ENCODE data around the gene ORAI2.

The ORAI2 gene

GRCh38 chr7:102424787-102425218 lies 8.6 kb upstream of the ORAI2 start:
- no peaks in the 10 kb centered on the region for H3K9me3 Mint-ChIP-seq
- H3K27me3 Mint-ChIP-seq (ENCODE audit: low read depth) = no peaks in the 10 kb centered on the region
- peak overlapping the region; percentile 100 for H3K27ac Mint-ChIP-seq
- peak overlapping the region; percentile 95 for H3K4me3 Mint-ChIP-seq
- DNase-seq (ENCODE audit: low spot score) = no peak
- H3K4me1 Mint-ChIP-seq (ENCODE audit: low read depth) = peaks cover 61% of the 10 kb centered on the region
- H3K36me3 Mint-ChIP-seq (ENCODE audit: low read depth) = peaks cover 54% of the 10 kb centered on the region

- peaks cover 56% of the 10 kb centered on the region for H3K4me1 Mint-ChIP-seq (ENCODE audit: low read depth)
- no peaks in the 10 kb centered on the region for H3K9me3 Mint-ChIP-seq
- DNase-seq (ENCODE audit: low spot score) = peak; percentile 83
- peak overlapping the region; percentile 95 for H3K4me3 Mint-ChIP-seq
- H3K27ac Mint-ChIP-seq = peak overlapping the region; percentile 100
- H3K36me3 Mint-ChIP-seq (ENCODE audit: low read depth) = peaks cover 46% of the 10 kb centered on the region
- no peaks in the 10 kb centered on the region for H3K27me3 Mint-ChIP-seq (ENCODE audit: low read depth)
Observed at GRCh38 chr7:102425639-102426267, 7.6 kb upstream of the ORAI2 start.

GRCh38 chr7:102426268-102427018 lies 6.9 kb upstream of the ORAI2 start:
- Mint-ChIP-seq H3K27me3 (ENCODE audit: low read depth) (no peaks in the 10 kb centered on the region), H3K27ac (peak overlapping the region; percentile 100), H3K36me3 (ENCODE audit: low read depth) (peaks cover 41% of the 10 kb centered on the region), H3K4me3 (peak overlapping the region; percentile 95), H3K9me3 (no peaks in the 10 kb centered on the region), H3K4me1 (ENCODE audit: low read depth) (peaks cover 56% of the 10 kb centered on the region)
- DNase-seq (ENCODE audit: low spot score) = peak; percentile 85

GRCh38 chr7:102427019-102427405 lies 6.4 kb upstream of the ORAI2 start:
- peak overlapping the region; percentile 100 for H3K27ac Mint-ChIP-seq
- peaks cover 62% of the 10 kb centered on the region for H3K4me1 Mint-ChIP-seq (ENCODE audit: low read depth)
- no peak for DNase-seq (ENCODE audit: low spot score)
- H3K36me3 Mint-ChIP-seq (ENCODE audit: low read depth) = peaks cover 41% of the 10 kb centered on the region
- no peaks in the 10 kb centered on the region for H3K9me3 Mint-ChIP-seq
- H3K27me3 Mint-ChIP-seq (ENCODE audit: low read depth) = no peaks in the 10 kb centered on the region
- H3K4me3 Mint-ChIP-seq = peak overlapping the region; percentile 95

GRCh38 chr7:102429141-102429899 lies 4.1 kb upstream of the ORAI2 start:
- no peak for DNase-seq (ENCODE audit: low spot score)
- H3K4me1 Mint-ChIP-seq (ENCODE audit: low read depth) = peaks cover 62% of the 10 kb centered on the region
- no peaks in the 10 kb centered on the region for H3K9me3 Mint-ChIP-seq
- peaks cover 34% of the 10 kb centered on the region for H3K36me3 Mint-ChIP-seq (ENCODE audit: low read depth)
- H3K27ac Mint-ChIP-seq = peak overlapping the region; percentile 93
- no peaks in the 10 kb centered on the region for H3K27me3 Mint-ChIP-seq (ENCODE audit: low read depth)
- peak overlapping the region; percentile 11 for H3K4me3 Mint-ChIP-seq

- Mint-ChIP-seq H3K27me3 (ENCODE audit: low read depth) (no peaks in the 10 kb centered on the region), H3K27ac (peak overlapping the region; percentile 93), H3K4me1 (ENCODE audit: low read depth) (peaks cover 47% of the 10 kb centered on the region), H3K9me3 (no peaks in the 10 kb centered on the region), H3K36me3 (ENCODE audit: low read depth) (peaks cover 30% of the 10 kb centered on the region), H3K4me3 (peak overlapping the region; percentile 77)
- peak; percentile 55 for DNase-seq (ENCODE audit: low spot score)
Observed at GRCh38 chr7:102431617-102432298, 1.6 kb upstream of the ORAI2 start.

- H3K36me3 Mint-ChIP-seq (ENCODE audit: low read depth) = peaks cover 29% of the 10 kb centered on the region
- peaks cover 43% of the 10 kb centered on the region for H3K4me1 Mint-ChIP-seq (ENCODE audit: low read depth)
- H3K4me3 Mint-ChIP-seq = peak overlapping the region; percentile 77
- no peak for DNase-seq (ENCODE audit: low spot score)
- no peaks in the 10 kb centered on the region for H3K27me3 Mint-ChIP-seq (ENCODE audit: low read depth)
- H3K27ac Mint-ChIP-seq = peak overlapping the region; percentile 93
- no peaks in the 10 kb centered on the region for H3K9me3 Mint-ChIP-seq
Observed at GRCh38 chr7:102432442-102433218, 745 bp upstream of the ORAI2 start.

GRCh38 chr7:102434039-102434486 lies 688 bp downstream of the ORAI2 start:
- no peaks in the 10 kb centered on the region for H3K9me3 Mint-ChIP-seq
- DNase-seq (ENCODE audit: low spot score) = no peak
- H3K27ac Mint-ChIP-seq = peak overlapping the region; percentile 79
- H3K27me3 Mint-ChIP-seq (ENCODE audit: low read depth) = no peaks in the 10 kb centered on the region
- peaks cover 39% of the 10 kb centered on the region for H3K4me1 Mint-ChIP-seq (ENCODE audit: low read depth)
- peak overlapping the region; percentile 89 for H3K4me3 Mint-ChIP-seq
- peaks cover 29% of the 10 kb centered on the region for H3K36me3 Mint-ChIP-seq (ENCODE audit: low read depth)

GRCh38 chr7:102436118-102436517 lies 2.7 kb downstream of the ORAI2 start:
- no peak for DNase-seq (ENCODE audit: low spot score)
- Mint-ChIP-seq H3K27me3 (ENCODE audit: low read depth) (no peaks in the 10 kb centered on the region), H3K4me1 (ENCODE audit: low read depth) (peaks cover 24% of the 10 kb centered on the region), H3K36me3 (ENCODE audit: low read depth) (peaks cover 21% of the 10 kb centered on the region), H3K9me3 (no peaks in the 10 kb centered on the region), H3K4me3 (peak overlapping the region; percentile 55), H3K27ac (no peak overlapping the region)

- no peak overlapping the region for H3K4me3 Mint-ChIP-seq
- H3K4me1 Mint-ChIP-seq (ENCODE audit: low read depth) = peaks cover 3% of the 10 kb centered on the region
- no peaks in the 10 kb centered on the region for H3K27me3 Mint-ChIP-seq (ENCODE audit: low read depth)
- no peaks in the 10 kb centered on the region for H3K9me3 Mint-ChIP-seq
- H3K36me3 Mint-ChIP-seq (ENCODE audit: low read depth) = peaks cover 27% of the 10 kb centered on the region
- no peak for DNase-seq (ENCODE audit: low spot score)
- H3K27ac Mint-ChIP-seq = no peak overlapping the region
Observed at GRCh38 chr7:102439963-102440795, 6.8 kb downstream of the ORAI2 start.

- Mint-ChIP-seq H3K9me3 (no peaks in the 10 kb centered on the region), H3K27ac (no peak overlapping the region), H3K36me3 (ENCODE audit: low read depth) (peaks cover 22% of the 10 kb centered on the region), H3K4me1 (ENCODE audit: low read depth) (no peaks in the 10 kb centered on the region), H3K4me3 (no peak overlapping the region), H3K27me3 (ENCODE audit: low read depth) (no peaks in the 10 kb centered on the region)
- DNase-seq (ENCODE audit: low spot score) = no peak
Observed at GRCh38 chr7:102444961-102445673, 11.7 kb downstream of the ORAI2 start.

GRCh38 chr7:102445674-102446071 lies 12.3 kb downstream of the ORAI2 start:
- Mint-ChIP-seq H3K27me3 (ENCODE audit: low read depth) (no peaks in the 10 kb centered on the region), H3K4me3 (no peak overlapping the region), H3K4me1 (ENCODE audit: low read depth) (no peaks in the 10 kb centered on the region), H3K36me3 (ENCODE audit: low read depth) (peaks cover 22% of the 10 kb centered on the region), H3K27ac (no peak overlapping the region), H3K9me3 (no peaks in the 10 kb centered on the region)
- DNase-seq (ENCODE audit: low spot score) = no peak

Data from T-helper 2 cell treated with Interferon-gamma antibody and Interleukin-4, amounts not matched to agents 5 μg/mL and 100 μg/mL, for 36 hours (primary cell).